Umbilical cord (tissue), 2 donors: ENCODE results near the gene LPP. TPM values are rescaled to one million over a fixed set of nuclear protein-coding genes. Genes with fewer than 3 reads are reported as not detected.
A peak's percentile ranks its signal among the peaks of the same experiment; 100 is the strongest.

ENCODE experiments used
- DNase-seq: peaks from one replicate; pipeline ENCODE4 v3.0.0-alpha.2; 2015; ENCODE audit warnings: low spot score
- total RNA-seq: library from RNA; depleted of rRNA; stranded (reverse); fragments of >200 nt; gene quantifications from one replicate; pipeline ENCODE4 v1.2.3, GENCODE V29; 2014; ENCODE audit warnings: low replicate concordance; ENCODE audit not compliant: insufficient read depth

The LPP gene
- total RNA-seq, 1 donor from 2014 or later: 717 TPM

DNA sequence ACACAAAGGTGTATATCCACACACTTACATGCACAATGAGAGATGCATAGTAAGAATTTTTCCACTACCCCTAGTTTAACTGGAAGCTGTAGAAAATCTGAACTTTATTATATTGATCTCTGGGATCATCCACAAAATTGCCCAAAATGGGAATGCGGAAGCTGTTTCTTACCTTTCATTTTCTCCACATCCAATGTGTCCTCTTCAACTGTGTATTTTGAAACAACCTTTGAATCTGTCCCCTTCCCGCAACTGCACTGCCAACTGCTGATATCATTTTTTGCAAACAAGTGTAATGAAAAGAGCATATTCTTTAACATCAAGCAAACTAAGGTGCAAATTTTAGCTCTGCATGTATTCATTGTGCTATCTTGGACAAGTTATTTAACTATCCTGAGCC lies 590.2 kb downstream of the LPP start:
- DNase-seq: no peak

DNA sequence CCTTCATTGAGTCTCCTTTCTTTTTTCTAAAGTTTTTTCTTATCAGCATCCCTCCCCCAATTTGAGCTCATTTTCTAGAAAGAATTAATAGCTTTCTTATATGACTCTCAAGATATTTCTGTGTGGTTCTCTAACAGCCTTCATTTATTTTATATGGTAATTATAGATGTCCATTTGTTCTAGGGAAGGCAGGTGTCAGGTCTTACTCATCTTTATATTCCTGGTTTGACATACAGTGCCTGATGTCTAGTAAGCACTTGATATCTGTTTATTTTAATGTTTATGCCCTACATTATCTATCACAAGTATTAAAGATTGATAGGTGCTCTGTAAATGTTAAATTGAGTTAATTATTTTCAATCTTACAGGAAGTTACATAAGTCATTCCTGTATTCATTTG lies 591.1 kb downstream of the LPP start:
- no peak for DNase-seq

- DNase-seq: no peak
These were observed 592.4 kb downstream of the LPP start for GRCh38 chr3:188746291-188746783.

DNA sequence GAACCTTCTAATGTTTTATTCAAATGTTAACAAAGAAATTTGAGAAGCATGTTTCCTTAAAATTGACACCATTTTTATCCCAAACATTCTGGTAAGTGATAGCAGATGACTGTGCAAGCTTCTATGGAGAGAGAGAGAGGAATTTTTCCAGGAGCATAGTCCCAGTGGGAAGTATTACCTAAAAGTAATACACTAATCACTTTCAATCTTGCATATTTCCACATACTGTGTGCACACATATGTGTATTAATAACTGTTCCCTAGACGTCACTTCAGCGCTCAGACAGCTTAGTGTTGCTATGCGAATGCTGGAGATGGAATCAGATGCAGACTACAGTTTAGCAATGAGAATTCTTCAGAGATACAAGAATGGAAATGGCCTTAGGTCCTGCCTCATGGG lies 593.5 kb downstream of the LPP start:
- DNase-seq: peak; percentile 25

GRCh38 chr3:188749010-188749617 lies 595.2 kb downstream of the LPP start:
- DNase-seq: no peak

- DNase-seq: no peak
These were observed 595.9 kb downstream of the LPP start for GRCh38 chr3:188749830-188750229.

DNA sequence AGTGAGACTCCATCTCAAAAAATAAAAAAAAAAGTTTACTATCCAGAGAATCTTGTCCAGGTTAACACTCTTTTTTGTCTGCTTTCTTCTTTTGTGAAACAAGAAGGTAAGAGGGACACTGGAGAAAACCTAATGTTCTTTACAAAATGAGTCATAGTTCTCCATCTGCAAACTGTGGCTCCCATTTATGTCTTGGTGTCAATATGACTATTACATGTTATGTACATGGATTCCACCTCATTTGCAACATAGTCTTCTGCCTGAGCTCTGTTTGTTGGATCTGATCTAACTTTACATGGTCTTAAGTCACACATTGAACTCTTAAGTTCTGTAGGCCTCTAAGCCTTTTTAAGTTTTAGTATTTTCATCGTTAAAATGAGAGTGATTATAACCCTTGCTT lies 596.7 kb downstream of the LPP start:
- no peak for DNase-seq

DNA sequence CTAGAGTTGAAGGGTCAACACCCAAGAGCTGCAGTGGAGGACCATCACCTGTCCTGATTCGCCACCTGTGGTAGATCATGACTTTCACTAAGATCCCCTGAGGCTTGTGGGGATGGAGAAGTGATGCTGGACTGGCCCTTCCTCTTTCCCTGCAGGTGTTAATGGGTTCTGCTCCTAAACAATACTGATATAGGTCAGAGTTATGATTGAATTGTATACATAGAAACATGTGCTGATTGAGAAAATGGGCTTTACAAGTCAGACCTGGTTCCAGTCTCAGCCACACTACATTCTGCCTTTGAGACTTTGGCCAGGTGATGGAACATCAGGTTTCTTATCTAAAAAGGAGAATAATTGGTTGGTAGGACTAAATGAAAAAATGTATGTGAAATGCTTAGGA lies 598.9 kb downstream of the LPP start:
- DNase-seq: no peak

DNA sequence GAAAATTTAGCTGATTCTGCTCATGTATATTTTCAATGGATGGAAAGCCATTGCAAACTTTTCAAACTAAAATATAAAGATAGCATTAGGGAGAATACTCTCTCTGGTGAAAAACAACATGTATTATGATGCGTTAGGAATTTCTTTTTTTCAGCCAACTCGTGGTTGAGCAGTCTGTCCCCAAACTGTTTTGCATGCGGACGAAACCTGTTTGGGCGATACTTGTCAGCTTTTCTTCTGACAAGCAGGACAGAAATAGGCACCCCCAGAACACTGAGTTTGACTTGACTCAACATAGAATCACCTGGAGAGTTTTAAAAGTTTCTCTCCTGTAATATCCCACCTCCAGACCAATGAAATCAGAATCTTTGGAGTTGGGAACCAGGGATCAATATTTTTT lies 600.3 kb downstream of the LPP start:
- DNase-seq: no peak

DNA sequence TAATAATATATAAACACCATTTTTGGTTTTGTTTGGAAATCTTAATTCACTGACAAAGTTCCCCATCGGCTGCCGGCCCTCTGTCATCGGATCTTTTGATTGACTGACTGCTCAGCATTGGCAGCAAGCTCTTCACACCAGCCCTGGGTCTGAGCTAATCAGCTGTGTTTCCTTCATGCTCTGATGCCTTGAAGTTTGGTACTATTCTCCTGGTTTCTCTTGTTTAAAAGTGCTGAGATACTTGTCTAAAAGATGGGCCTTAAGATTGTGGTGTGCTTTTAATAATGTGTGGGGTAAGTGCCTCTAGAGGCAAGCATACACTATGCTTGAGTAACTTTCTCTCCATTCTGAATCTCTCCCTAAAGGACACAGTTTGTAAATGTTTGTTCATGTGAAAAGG lies 602.3 kb downstream of the LPP start:
- no peak for DNase-seq

- no peak for DNase-seq
These were observed 605.5 kb downstream of the LPP start for GRCh38 chr3:188759336-188760005.

DNA sequence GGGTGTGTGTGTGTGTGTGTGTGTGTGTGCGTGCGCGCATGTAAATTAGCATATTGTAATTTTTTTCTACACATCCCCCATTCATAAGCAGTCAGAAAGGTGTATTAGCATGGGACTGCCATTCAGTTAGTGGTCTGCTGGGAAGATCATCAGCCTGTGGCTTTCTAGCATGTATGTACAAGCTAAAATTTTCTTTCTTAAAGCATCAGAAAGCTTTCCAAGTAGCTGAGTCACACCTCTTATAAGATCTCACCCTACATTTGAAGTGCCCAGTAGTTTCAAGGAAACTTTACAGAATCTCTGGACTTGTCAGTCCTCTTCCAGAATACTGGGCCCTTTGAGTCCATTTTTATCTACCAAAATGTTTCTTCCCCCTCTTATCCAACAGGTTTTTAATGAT lies 606.5 kb downstream of the LPP start:
- DNase-seq: no peak

DNA sequence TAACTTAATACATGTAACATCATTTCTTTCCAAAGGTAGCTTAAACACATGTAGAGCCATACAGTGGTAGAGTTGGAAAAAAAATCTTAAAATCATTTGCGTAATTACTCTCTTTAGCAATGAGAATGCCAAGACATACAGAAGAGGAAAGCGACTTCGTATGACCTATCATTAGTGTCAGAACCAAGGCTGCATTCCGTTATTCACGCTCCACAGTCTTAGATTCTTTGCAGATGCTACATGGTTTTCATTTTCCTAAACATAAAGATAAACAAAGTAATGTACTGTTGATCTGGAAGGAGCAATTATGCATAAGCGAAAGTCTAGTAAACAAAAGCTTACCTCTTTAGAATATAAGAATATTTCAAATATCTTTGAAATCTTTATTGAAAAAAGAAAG lies 607.5 kb downstream of the LPP start:
- no peak for DNase-seq

DNA sequence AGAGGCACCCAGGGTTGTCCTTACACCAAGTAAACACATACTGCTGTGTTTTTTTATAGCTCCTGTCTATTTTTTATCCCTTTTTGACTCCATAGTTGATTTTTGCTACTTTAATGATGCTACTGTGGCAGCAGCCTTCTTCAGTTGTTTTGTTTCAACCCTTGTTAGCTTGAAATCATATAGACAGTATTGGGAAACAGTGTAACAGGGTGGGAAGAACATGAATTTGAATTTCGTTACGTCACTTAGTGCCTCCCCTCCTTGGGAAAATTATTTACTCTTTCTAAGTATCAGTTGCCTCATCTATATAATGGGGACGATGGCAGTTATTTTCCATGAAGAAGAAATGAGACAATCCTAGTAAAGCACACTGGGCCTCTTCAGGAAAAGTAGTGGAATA lies 608.0 kb downstream of the LPP start:
- DNase-seq: no peak

- DNase-seq: no peak
These were observed 610.7 kb downstream of the LPP start for GRCh38 chr3:188764609-188765008.

DNA sequence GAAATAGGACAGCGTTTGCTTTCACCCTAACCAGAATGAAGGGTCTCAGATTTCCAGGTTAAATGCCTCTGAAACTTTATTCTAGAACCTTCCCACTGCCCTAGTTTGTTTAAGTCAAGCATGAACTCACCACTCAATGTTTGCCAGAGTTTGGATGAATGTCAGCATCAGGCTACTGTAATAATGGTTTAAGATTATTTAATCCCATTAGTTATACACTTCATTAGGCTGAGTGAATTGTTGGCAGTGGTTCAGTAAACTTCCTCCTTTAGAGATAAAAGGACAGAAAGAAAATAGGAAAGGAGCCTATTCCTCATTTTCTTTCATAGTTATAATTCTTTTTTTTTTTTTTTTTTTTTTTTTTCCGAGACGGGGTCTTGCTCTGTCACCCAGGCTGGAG lies 615.9 kb downstream of the LPP start:
- DNase-seq: no peak

DNA sequence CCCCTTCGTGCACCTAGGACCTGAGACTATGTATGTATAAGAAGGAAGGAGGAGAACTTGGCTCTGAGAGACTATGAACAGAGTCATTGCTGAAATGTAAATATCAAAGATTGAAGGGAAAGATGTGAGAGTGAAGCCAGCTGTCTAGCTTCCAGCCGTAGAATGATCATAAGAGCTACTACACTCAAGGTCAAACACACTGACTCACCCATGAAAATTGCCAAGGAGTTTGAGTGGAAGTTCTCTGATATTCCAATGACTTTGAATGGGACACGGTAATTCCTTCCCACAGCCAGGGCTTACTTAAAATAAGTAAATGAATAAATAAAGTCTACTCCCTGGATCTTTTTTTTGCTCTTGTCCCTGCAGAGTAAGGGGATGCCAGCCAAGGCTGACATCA lies 618.9 kb downstream of the LPP start:
- no peak for DNase-seq

DNA sequence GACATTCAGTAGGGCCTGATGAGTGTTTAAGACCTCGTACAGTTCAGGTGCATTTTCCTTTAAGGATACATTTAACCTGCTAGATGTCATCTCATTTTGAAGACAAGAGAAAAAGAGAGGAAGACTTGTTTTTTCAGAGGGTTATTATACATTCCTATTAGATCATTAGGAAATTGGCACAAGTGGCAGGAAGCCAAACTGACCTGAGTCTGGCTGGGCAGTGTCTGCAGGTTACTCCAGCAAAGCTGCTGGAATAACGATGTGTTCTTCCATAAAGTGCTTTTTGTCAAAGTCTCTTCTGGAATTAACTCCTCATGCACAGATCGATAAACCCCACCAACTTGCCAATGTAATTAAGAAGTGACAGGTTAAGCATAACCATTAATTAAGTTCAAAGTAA lies 621.5 kb downstream of the LPP start:
- no peak for DNase-seq

DNA sequence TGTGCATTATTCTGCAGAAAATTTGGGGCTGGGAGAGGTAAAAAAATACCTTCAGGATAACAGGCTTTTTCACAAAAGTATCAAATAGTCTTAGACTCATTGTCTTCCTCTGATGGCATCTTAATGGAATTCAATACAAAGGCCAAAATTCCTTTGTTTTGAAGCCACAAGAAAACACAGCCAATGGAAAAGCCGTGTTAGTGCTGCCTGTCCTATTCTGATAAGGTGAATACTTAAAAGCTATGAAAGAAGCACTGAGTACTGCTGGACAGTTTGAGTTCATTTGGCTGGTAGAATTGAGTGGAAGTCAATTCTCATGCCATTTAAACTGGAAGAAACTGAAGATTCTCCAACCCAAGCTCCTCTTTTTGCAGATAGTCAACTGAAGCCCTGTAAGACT lies 622.5 kb downstream of the LPP start:
- DNase-seq: no peak

GRCh38 chr3:188778091-188778852 lies 624.3 kb downstream of the LPP start:
- no peak for DNase-seq

DNA sequence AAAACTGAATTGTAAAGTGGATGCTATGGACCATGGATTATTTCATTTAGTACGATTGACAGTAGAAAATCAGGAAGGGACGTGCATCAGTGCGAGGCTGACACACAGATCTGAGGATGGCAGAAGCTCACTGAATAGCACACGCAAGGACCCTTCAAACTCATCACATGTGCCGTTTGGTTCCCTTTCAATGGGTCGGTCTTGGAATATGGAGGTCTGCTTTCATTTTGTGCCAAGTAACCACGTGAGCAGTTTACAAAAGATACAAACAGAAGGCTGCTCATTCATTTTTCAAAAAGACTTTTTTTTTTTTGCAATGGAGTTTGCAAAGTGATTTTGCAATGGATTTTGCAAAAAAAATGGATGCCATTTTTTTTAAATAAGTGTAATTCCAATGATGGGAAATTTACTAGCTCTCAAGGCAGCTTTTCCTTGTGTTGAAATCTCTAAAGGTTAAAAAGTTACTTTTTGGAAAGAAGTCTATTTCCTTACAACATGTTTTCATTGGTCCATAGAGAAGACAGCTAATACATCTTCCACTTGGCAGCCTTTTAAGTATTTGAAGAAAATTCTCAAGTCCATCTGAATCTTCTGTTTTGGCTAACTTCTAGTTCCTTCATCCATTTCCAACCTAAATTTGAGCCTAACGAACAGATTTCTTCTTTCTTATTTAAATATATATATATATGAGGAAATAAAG lies 625.5 kb downstream of the LPP start:
- no peak for DNase-seq
